HL-60 (cell line): ENCODE data around the gene ZCCHC24.

Experiments used
- DNase-seq, 2 experiments: peaks; one replicate each; pipeline ENCODE4 v3.0.0-alpha.2; 2010 to 2020; ENCODE audit warnings: low read depth in 1 of 2, low spot score in 1 of 2
- H3K27ac ChIP-seq: fragments of 250-450 bp; sonication (Bioruptor Pico); replicated peaks from 2 replicates; pipeline ENCODE4 v1.5.1; 2020; ENCODE audit warnings: mild to moderate bottlenecking, moderate library complexity
- H3K27me3 ChIP-seq: fragments of 250-450 bp; sonication (Bioruptor Pico); 2 replicates; pipeline ENCODE4 v1.5.1; 2021; ENCODE audit warnings: mild to moderate bottlenecking, moderate library complexity; ENCODE audit not compliant: insufficient read depth, poor library complexity, severe bottlenecking
- H3K4me3 ChIP-seq: replicated peaks from 2 replicates; pipeline ENCODE4 v1.5.1; 2011; ENCODE audit warnings: mild to moderate bottlenecking, control low read depth, low read length; ENCODE audit not compliant: insufficient read depth
- GABPA ChIP-seq: IDR thresholded peaks from 2 replicates; pipeline ENCODE4 v1.6.1; 2012; ENCODE audit warnings: low read depth
- POLR2AphosphoS5 ChIP-seq: IDR thresholded peaks from 2 replicates; pipeline ENCODE4 v1.6.1; 2012; ENCODE audit warnings: low read depth
- SPI1 ChIP-seq: IDR thresholded peaks from 2 replicates; pipeline ENCODE4 v1.6.1; 2012; ENCODE audit warnings: low read depth, mild to moderate bottlenecking, borderline replicate concordance
- TF ChIP-seq, protein P1 (sequence below): IDR thresholded peaks from 2 replicates; pipeline ENCODE4 v1.6.1; 2012; ENCODE audit warnings: low read depth; ENCODE audit not compliant: insufficient replicate concordance
- TF ChIP-seq, protein P2 (sequence below): IDR thresholded peaks from one replicate; pipeline ENCODE4 v1.5.1; 2011; ENCODE audit warnings: low read length, control low read depth, inconsistent platforms; ENCODE audit not compliant: insufficient read depth

The ZCCHC24 gene

DNA sequence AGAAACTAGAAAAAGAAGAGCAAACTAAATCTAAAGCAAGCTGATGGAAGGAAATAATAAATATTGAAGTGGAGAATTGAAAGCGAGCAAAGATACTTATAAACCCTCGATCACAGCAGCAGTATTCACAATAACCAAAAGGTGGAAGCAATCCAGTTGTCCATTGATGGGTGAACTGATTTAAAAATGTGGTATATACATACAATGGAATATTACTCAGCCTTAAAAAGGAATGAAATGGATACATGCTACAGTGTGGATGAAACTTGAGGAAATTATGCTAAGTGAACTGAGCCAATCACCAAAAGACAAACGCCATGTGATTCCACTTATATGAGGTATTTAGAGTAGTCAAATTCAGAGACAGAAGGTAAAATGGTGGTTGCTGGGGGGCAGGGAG lies 17.5 kb downstream of the ZCCHC24 start:
- DNase-seq = no peak
- TF ChIP-seq, protein P1, sequence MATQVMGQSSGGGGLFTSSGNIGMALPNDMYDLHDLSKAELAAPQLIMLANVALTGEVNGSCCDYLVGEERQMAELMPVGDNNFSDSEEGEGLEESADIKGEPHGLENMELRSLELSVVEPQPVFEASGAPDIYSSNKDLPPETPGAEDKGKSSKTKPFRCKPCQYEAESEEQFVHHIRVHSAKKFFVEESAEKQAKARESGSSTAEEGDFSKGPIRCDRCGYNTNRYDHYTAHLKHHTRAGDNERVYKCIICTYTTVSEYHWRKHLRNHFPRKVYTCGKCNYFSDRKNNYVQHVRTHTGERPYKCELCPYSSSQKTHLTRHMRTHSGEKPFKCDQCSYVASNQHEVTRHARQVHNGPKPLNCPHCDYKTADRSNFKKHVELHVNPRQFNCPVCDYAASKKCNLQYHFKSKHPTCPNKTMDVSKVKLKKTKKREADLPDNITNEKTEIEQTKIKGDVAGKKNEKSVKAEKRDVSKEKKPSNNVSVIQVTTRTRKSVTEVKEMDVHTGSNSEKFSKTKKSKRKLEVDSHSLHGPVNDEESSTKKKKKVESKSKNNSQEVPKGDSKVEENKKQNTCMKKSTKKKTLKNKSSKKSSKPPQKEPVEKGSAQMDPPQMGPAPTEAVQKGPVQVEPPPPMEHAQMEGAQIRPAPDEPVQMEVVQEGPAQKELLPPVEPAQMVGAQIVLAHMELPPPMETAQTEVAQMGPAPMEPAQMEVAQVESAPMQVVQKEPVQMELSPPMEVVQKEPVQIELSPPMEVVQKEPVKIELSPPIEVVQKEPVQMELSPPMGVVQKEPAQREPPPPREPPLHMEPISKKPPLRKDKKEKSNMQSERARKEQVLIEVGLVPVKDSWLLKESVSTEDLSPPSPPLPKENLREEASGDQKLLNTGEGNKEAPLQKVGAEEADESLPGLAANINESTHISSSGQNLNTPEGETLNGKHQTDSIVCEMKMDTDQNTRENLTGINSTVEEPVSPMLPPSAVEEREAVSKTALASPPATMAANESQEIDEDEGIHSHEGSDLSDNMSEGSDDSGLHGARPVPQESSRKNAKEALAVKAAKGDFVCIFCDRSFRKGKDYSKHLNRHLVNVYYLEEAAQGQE = no peak
- no peak for TF ChIP-seq GABPA
- TF ChIP-seq SPI1 = no peak
- TF ChIP-seq, protein P2, sequence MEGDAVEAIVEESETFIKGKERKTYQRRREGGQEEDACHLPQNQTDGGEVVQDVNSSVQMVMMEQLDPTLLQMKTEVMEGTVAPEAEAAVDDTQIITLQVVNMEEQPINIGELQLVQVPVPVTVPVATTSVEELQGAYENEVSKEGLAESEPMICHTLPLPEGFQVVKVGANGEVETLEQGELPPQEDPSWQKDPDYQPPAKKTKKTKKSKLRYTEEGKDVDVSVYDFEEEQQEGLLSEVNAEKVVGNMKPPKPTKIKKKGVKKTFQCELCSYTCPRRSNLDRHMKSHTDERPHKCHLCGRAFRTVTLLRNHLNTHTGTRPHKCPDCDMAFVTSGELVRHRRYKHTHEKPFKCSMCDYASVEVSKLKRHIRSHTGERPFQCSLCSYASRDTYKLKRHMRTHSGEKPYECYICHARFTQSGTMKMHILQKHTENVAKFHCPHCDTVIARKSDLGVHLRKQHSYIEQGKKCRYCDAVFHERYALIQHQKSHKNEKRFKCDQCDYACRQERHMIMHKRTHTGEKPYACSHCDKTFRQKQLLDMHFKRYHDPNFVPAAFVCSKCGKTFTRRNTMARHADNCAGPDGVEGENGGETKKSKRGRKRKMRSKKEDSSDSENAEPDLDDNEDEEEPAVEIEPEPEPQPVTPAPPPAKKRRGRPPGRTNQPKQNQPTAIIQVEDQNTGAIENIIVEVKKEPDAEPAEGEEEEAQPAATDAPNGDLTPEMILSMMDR = no peak
- no peak for TF ChIP-seq POLR2AphosphoS5
- no peak overlapping the region for H3K27ac ChIP-seq
- no peak overlapping the region for H3K4me3 ChIP-seq
- H3K27me3 ChIP-seq = no peaks in the 10 kb centered on the region

DNA sequence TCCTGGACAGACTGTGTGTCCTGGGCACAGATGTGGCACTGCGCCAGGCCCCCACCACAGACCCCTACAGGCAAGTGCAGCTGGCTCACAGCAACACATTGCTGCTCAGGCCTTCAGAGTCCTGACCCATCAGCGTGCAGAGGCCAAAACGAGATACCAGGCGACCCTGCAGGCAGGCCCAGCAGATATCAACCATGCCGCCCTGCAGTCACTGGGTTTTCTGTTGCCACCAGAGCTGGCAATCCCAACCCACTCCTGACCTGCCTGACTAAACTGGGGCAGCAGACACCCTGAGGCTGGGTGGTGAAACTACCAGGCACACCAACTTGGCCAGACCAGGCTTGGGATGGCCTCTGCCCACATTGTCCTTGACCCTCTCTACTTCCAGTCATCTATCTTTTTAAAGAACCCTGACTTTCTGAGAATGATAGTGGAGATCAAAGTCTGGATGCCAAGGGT lies 20.3 kb downstream of the ZCCHC24 start:
- TF ChIP-seq GABPA (no peak), SPI1 (no peak), POLR2AphosphoS5 (no peak)
- TF ChIP-seq, protein P1 = no peak
- TF ChIP-seq, protein P2 = no peak
- Histone ChIP-seq H3K4me3 (no peak overlapping the region), H3K27me3 (no peaks in the 10 kb centered on the region), H3K27ac (no peak overlapping the region)
- no peak for DNase-seq

DNA sequence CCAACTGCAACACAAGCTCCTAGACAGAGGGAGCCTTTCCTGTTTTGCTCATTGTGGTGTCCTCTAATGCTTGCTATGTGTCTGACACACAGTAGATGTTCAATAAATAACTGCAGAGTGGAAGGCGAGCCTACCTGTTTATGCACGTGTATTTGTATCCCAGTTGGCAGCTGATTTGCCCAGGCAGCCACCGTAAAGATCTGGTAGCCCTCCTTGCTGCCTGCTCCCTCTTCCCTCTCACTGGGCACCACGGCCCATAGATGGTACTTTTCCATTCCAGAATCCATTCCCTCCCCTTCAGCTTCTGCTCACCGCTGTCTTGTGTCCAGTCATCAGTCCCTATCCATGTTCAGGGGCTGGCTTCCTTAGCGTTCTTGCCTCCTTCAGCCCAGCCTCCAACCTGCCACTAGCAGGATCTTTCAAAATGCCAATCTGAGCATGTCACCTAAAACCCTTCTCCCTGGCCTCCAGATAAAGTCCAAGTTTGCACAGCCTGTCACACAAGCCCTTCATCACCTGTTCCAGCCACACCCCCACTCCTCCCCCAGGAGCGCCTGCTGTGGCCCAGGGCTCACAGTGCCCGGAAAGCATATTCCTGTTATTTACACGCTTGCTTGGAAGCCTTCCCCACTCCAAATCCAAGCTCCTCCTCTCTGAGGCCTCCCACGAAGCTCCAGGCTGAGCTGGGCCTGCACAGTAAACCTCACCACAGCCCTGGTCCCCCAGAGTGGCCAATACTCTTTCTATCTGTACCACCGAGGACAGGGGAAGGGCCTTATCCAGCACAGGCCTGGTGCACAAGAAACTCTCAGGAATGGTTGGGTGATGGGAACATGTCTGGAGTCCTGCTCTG lies 21.0 kb downstream of the ZCCHC24 start:
- H3K4me3 ChIP-seq = no peak overlapping the region
- DNase-seq = no peak
- no peak overlapping the region for H3K27ac ChIP-seq
- H3K27me3 ChIP-seq = no peaks in the 10 kb centered on the region
- TF ChIP-seq, protein P2 = no peak
- TF ChIP-seq, protein P1 = no peak
- TF ChIP-seq SPI1 (no peak), POLR2AphosphoS5 (no peak)
